Activated naive CD8-positive, alpha-beta T cell treated with anti-CD3 and anti-CD28 coated beads, Interleukin-2, amount 10 ng/mL, durations not matched to agents 7 days and 5 days (primary cell): ENCODE data around the gene CLEC4D. TPM values are rescaled to one million over a fixed set of nuclear protein-coding genes. Genes with fewer than 3 reads are reported as not detected.
"Not testable (repeated sequence)": the region's sequence is repeated elsewhere in the genome, so short reads cannot be mapped to it uniquely, and the experiment has no call there.

Source experiments
- ATAC-seq: fragments of 150-1000 bp; cut with Tn5 transposase; one replicate; pipeline ENCODE4 v1.10.0; 2021; ENCODE audit warnings: low read depth, moderate library complexity
- POLR2A ChIA-PET: fragments of 350-600 bp; sonication (Branson Sonifier 250); formaldehyde crosslinking; loops from one replicate; lab custom pipeline; 2021; ENCODE audit warnings: antibody characterized with exemption; lab: Charles Lee
- DNase-seq: peaks from one replicate; pipeline ENCODE4 v3.0.0; 2021
- H3K27ac Mint-ChIP-seq: one replicate; pipeline ENCODE4 v1.8.0; 2022; ENCODE audit warnings: mild to moderate bottlenecking, mixed read lengths
- H3K27me3 Mint-ChIP-seq: one replicate; pipeline ENCODE4 v1.8.0; 2022; ENCODE audit warnings: mild to moderate bottlenecking, moderate library complexity, mixed read lengths
- H3K36me3 Mint-ChIP-seq: one replicate; pipeline ENCODE4 v1.8.0; 2021; ENCODE audit warnings: mild to moderate bottlenecking, mixed read lengths
- H3K4me1 Mint-ChIP-seq: one replicate; pipeline ENCODE4 v1.8.0; 2021; ENCODE audit warnings: mixed read lengths
- H3K4me3 Mint-ChIP-seq: one replicate; pipeline ENCODE4 v1.8.0; 2022; ENCODE audit warnings: mild to moderate bottlenecking, moderate library complexity, mixed read lengths
- H3K9me3 Mint-ChIP-seq: one replicate; pipeline ENCODE4 v1.8.0; 2021; ENCODE audit warnings: mixed read lengths
- total RNA-seq, 2 experiments: library from RNA; stranded (reverse); gene quantifications; one replicate each; pipeline ENCODE4 v1.2.3, GENCODE V29; 2021

The CLEC4D gene
- total RNA-seq, 2 experiments from 2014 or later: not detected

- Mint-ChIP-seq H3K4me1 (peaks cover 7% of the 10 kb centered on the region), H3K27me3 (peaks cover 11% of the 10 kb centered on the region), H3K9me3 (no peaks in the 10 kb centered on the region), H3K36me3 (no peaks in the 10 kb centered on the region), H3K4me3 (no peak overlapping the region), H3K27ac (no peak overlapping the region)
- DNase-seq: no peak
- POLR2A ChIA-PET: interaction anchor here (0.6 kb wide), 1 partner anchor 111 kb away, joined by 3 read pairs; no protein-coding TSS in a partner anchor
- ATAC-seq: no peak
These were observed 33.3 kb downstream of the CLEC4D start for GRCh38 chr12:8546591-8546990.

- H3K4me1 Mint-ChIP-seq: peaks cover 6% of the 10 kb centered on the region
- DNase-seq (no peak), ATAC-seq (no peak)
- POLR2A ChIA-PET: no interaction called here
- no peak overlapping the region for H3K4me3 Mint-ChIP-seq
- H3K36me3 Mint-ChIP-seq: no peaks in the 10 kb centered on the region
- H3K9me3 Mint-ChIP-seq: no peaks in the 10 kb centered on the region
- peaks cover 10% of the 10 kb centered on the region for H3K27me3 Mint-ChIP-seq
- no peak overlapping the region for H3K27ac Mint-ChIP-seq
These were observed 34.3 kb downstream of the CLEC4D start for GRCh38 chr12:8547645-8548044.

GRCh38 chr12:8548192-8548591 is 34.9 kb downstream of the CLEC4D start:
- Mint-ChIP-seq H3K4me1 (peaks cover 6% of the 10 kb centered on the region), H3K4me3 (no peak overlapping the region), H3K27me3 (peaks cover 10% of the 10 kb centered on the region), H3K9me3 (no peaks in the 10 kb centered on the region), H3K36me3 (no peaks in the 10 kb centered on the region), H3K27ac (no peak overlapping the region)
- ATAC-seq (no peak), DNase-seq (no peak)
- POLR2A ChIA-PET: no interaction called here

- ATAC-seq (no peak), DNase-seq (no peak)
- H3K4me1 Mint-ChIP-seq: peaks cover 6% of the 10 kb centered on the region
- POLR2A ChIA-PET: no interaction called here
- peaks cover 10% of the 10 kb centered on the region for H3K27me3 Mint-ChIP-seq
- no peaks in the 10 kb centered on the region for H3K36me3 Mint-ChIP-seq
- no peak overlapping the region for H3K4me3 Mint-ChIP-seq
- no peak overlapping the region for H3K27ac Mint-ChIP-seq
- H3K9me3 Mint-ChIP-seq: no peaks in the 10 kb centered on the region
These were observed 36.1 kb downstream of the CLEC4D start for GRCh38 chr12:8549381-8549780.

- no peak for ATAC-seq
- no peaks in the 10 kb centered on the region for H3K36me3 Mint-ChIP-seq
- peaks cover 1% of the 10 kb centered on the region for H3K9me3 Mint-ChIP-seq
- H3K27me3 Mint-ChIP-seq: peaks cover 4% of the 10 kb centered on the region
- H3K27ac Mint-ChIP-seq: no peak overlapping the region
- H3K4me3 Mint-ChIP-seq: no peak overlapping the region
- peaks cover 7% of the 10 kb centered on the region for H3K4me1 Mint-ChIP-seq
- POLR2A ChIA-PET: no interaction called here
- no peak for DNase-seq
These were observed 39.9 kb downstream of the CLEC4D start for GRCh38 chr12:8553088-8553627.

GRCh38 chr12:8554451-8555195 is 41.3 kb downstream of the CLEC4D start:
- Mint-ChIP-seq H3K4me1 (peaks cover 5% of the 10 kb centered on the region), H3K27me3 (peaks cover 2% of the 10 kb centered on the region), H3K9me3 (peaks cover 1% of the 10 kb centered on the region), H3K4me3 (no peak overlapping the region), H3K27ac (no peak overlapping the region), H3K36me3 (no peaks in the 10 kb centered on the region)
- ATAC-seq (no peak), DNase-seq (no peak)
- POLR2A ChIA-PET: no interaction called here

- Mint-ChIP-seq H3K36me3 (no peaks in the 10 kb centered on the region), H3K27me3 (peaks cover 2% of the 10 kb centered on the region), H3K4me3 (no peak overlapping the region), H3K9me3 (peaks cover 3% of the 10 kb centered on the region), H3K4me1 (peaks cover 5% of the 10 kb centered on the region), H3K27ac (no peak overlapping the region)
- no peak for DNase-seq
- no peak for ATAC-seq
- POLR2A ChIA-PET: no interaction called here
These were observed 43.3 kb downstream of the CLEC4D start for GRCh38 chr12:8556531-8557097.

GRCh38 chr12:8559676-8560075 is 46.4 kb downstream of the CLEC4D start:
- ATAC-seq (no peak), DNase-seq (no peak)
- H3K4me1 Mint-ChIP-seq: peaks cover 5% of the 10 kb centered on the region
- no peak overlapping the region for H3K27ac Mint-ChIP-seq
- H3K27me3 Mint-ChIP-seq: no peaks in the 10 kb centered on the region
- H3K4me3 Mint-ChIP-seq: no peak overlapping the region
- peaks cover 2% of the 10 kb centered on the region for H3K36me3 Mint-ChIP-seq
- peaks cover 7% of the 10 kb centered on the region for H3K9me3 Mint-ChIP-seq
- POLR2A ChIA-PET: no interaction called here

- POLR2A ChIA-PET: no interaction called here
- DNase-seq (no peak), ATAC-seq (no peak)
- H3K9me3 Mint-ChIP-seq: peaks cover 7% of the 10 kb centered on the region
- peaks cover 4% of the 10 kb centered on the region for H3K4me1 Mint-ChIP-seq
- peaks cover 5% of the 10 kb centered on the region for H3K27me3 Mint-ChIP-seq
- no peak overlapping the region for H3K27ac Mint-ChIP-seq
- no peak overlapping the region for H3K4me3 Mint-ChIP-seq
- H3K36me3 Mint-ChIP-seq: peaks cover 2% of the 10 kb centered on the region
These were observed 47.7 kb downstream of the CLEC4D start for GRCh38 chr12:8561011-8561410.

GRCh38 chr12:8562310-8562709 is 49.0 kb downstream of the CLEC4D start:
- ATAC-seq (no peak), DNase-seq (no peak)
- Mint-ChIP-seq H3K36me3 (peaks cover 2% of the 10 kb centered on the region), H3K4me3 (no peak overlapping the region), H3K27me3 (peaks cover 5% of the 10 kb centered on the region), H3K9me3 (peaks cover 9% of the 10 kb centered on the region), H3K27ac (no peak overlapping the region), H3K4me1 (no peaks in the 10 kb centered on the region)
- POLR2A ChIA-PET: no interaction called here

GRCh38 chr12:8563356-8563755 is 50.1 kb downstream of the CLEC4D start:
- Mint-ChIP-seq H3K4me1 (no peaks in the 10 kb centered on the region), H3K27me3 (peaks cover 5% of the 10 kb centered on the region), H3K36me3 (peaks cover 2% of the 10 kb centered on the region), H3K27ac (no peak overlapping the region), H3K9me3 (peaks cover 11% of the 10 kb centered on the region), H3K4me3 (no peak overlapping the region)
- POLR2A ChIA-PET: no interaction called here
- DNase-seq: no peak
- no peak for ATAC-seq

- Mint-ChIP-seq H3K36me3 (peaks cover 2% of the 10 kb centered on the region), H3K4me1 (no peaks in the 10 kb centered on the region), H3K4me3 (no peak overlapping the region), H3K27me3 (peaks cover 5% of the 10 kb centered on the region), H3K9me3 (peaks cover 11% of the 10 kb centered on the region), H3K27ac (no peak overlapping the region)
- DNase-seq (no peak), ATAC-seq (no peak)
- POLR2A ChIA-PET: no interaction called here
These were observed 51.4 kb downstream of the CLEC4D start for GRCh38 chr12:8564656-8565055.

GRCh38 chr12:8566052-8566451 is 52.7 kb downstream of the CLEC4D start:
- H3K4me1 Mint-ChIP-seq, POLR2A ChIA-PET, H3K27me3 Mint-ChIP-seq, H3K9me3 Mint-ChIP-seq, H3K4me3 Mint-ChIP-seq, H3K27ac Mint-ChIP-seq, DNase-seq, ATAC-seq, H3K36me3 Mint-ChIP-seq: not testable (repeated sequence)

GRCh38 chr12:8566525-8566924 is 53.2 kb downstream of the CLEC4D start:
- peaks cover 9% of the 10 kb centered on the region for H3K9me3 Mint-ChIP-seq
- POLR2A ChIA-PET: no interaction called here

More at GRCh38 chr12:8566525-8566924, 53.2 kb downstream of the CLEC4D start:
- H3K27ac Mint-ChIP-seq: no peak overlapping the region
- ATAC-seq: no peak
- no peak for DNase-seq
- no peak overlapping the region for H3K4me3 Mint-ChIP-seq
- H3K27me3 Mint-ChIP-seq: peaks cover 5% of the 10 kb centered on the region
- peaks cover 2% of the 10 kb centered on the region for H3K36me3 Mint-ChIP-seq
- no peaks in the 10 kb centered on the region for H3K4me1 Mint-ChIP-seq
